ENCODE results near the gene ATP2B1.

DNA sequence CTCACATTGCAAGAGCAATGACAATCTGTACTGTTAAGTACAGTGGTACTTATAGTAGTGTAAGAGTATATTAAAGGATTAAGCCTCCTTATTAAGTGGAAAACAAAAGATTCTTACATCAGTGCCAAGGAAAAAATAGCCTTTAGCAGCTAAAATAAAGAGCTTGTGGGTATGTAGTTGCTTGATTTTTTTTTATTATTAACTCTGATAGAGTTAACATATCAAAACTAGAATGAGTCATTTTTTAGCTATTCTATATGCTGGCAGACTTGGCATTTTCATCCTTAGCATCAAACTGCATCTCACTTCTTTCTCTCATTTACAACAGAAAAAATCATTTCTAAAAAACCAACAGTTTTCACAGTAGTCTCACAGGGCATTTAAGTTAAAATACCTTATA, 86.5 kb downstream of the ATP2B1 start:
- TF ChIP-seq, protein P1, sequence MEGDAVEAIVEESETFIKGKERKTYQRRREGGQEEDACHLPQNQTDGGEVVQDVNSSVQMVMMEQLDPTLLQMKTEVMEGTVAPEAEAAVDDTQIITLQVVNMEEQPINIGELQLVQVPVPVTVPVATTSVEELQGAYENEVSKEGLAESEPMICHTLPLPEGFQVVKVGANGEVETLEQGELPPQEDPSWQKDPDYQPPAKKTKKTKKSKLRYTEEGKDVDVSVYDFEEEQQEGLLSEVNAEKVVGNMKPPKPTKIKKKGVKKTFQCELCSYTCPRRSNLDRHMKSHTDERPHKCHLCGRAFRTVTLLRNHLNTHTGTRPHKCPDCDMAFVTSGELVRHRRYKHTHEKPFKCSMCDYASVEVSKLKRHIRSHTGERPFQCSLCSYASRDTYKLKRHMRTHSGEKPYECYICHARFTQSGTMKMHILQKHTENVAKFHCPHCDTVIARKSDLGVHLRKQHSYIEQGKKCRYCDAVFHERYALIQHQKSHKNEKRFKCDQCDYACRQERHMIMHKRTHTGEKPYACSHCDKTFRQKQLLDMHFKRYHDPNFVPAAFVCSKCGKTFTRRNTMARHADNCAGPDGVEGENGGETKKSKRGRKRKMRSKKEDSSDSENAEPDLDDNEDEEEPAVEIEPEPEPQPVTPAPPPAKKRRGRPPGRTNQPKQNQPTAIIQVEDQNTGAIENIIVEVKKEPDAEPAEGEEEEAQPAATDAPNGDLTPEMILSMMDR (IDR thresholded peaks at IDR 0.05): no peak
- TF ChIP-seq POLR2A (IDR thresholded peaks at IDR 0.05) (no peak), EP300 (IDR thresholded peaks at IDR 0.05) (no peak)
